Smooth muscle cell of the brain vasculature (primary cell): Measurements from ENCODE around the gene LYSMD3.
"Not testable (repeated sequence)": the region's sequence is repeated elsewhere in the genome, so short reads cannot be mapped to it uniquely, and the experiment has no call there.

Experiments
- DNase-seq: peaks from one replicate; pipeline ENCODE4 v3.0.0-alpha.2; 2012; ENCODE audit warnings: low read depth, low spot score

The LYSMD3 gene

GRCh38 chr5:90529194-90529938, at the start of gene LYSMD3:
LYSMD3 (minus strand) TSS chr5:90529584; CDS start chr5:90525289, 4,295 bp downstream.
- peak; percentile 93 for DNase-seq

- DNase-seq: not testable (repeated sequence)
Measured at GRCh38 chr5:90576566-90576965, 47.2 kb upstream of the LYSMD3 start.

- no peak for DNase-seq
Measured at GRCh38 chr5:90575712-90576111, 46.3 kb upstream of the LYSMD3 start.

GRCh38 chr5:90571147-90571773, 41.9 kb upstream of the LYSMD3 start:
- no peak for DNase-seq

GRCh38 chr5:90570034-90570433, 40.6 kb upstream of the LYSMD3 start:
- no peak for DNase-seq

- DNase-seq: no peak
Measured at GRCh38 chr5:90569084-90569483, 39.7 kb upstream of the LYSMD3 start.

- no peak for DNase-seq
Measured at GRCh38 chr5:90565491-90565890, 36.1 kb upstream of the LYSMD3 start.

- DNase-seq: no peak
Measured at GRCh38 chr5:90563108-90563507, 33.7 kb upstream of the LYSMD3 start.

- DNase-seq: no peak
Measured at GRCh38 chr5:90562341-90562740, 33.0 kb upstream of the LYSMD3 start.

GRCh38 chr5:90561766-90562165, 32.4 kb upstream of the LYSMD3 start:
- DNase-seq: no peak

- DNase-seq: no peak
Measured at GRCh38 chr5:90560771-90561170, 31.4 kb upstream of the LYSMD3 start.

- no peak for DNase-seq
Measured at GRCh38 chr5:90558344-90559192, 29.2 kb upstream of the LYSMD3 start, which contains the start of gene ADGRV1. ADGRV1 (plus strand) TSS chr5:90558797; CDS start chr5:90558896, 99 bp downstream.

GRCh38 chr5:90557871-90558270, 28.5 kb upstream of the LYSMD3 start:
- DNase-seq: no peak

GRCh38 chr5:90557391-90557790, 28.0 kb upstream of the LYSMD3 start:
- DNase-seq: no peak

- no peak for DNase-seq
Measured at GRCh38 chr5:90555666-90556065, 26.3 kb upstream of the LYSMD3 start.

- no peak for DNase-seq
Measured at GRCh38 chr5:90554358-90555006, 25.1 kb upstream of the LYSMD3 start.

- DNase-seq: no peak
Measured at GRCh38 chr5:90553711-90554110, 24.3 kb upstream of the LYSMD3 start.

GRCh38 chr5:90551376-90551775, 22.0 kb upstream of the LYSMD3 start:
- no peak for DNase-seq

- no peak for DNase-seq
Measured at GRCh38 chr5:90550963-90551362, 21.6 kb upstream of the LYSMD3 start.

- DNase-seq: no peak
Measured at GRCh38 chr5:90549729-90550275, 20.4 kb upstream of the LYSMD3 start.

- DNase-seq: no peak
Measured at GRCh38 chr5:90549223-90549622, 19.8 kb upstream of the LYSMD3 start.
